ENCODE results near the gene TYW5.

TYW5 gene

GRCh38 chr2:199940373-199940772 is 14.9 kb downstream of the TYW5 start:
- no peak for DNase-seq (ENCODE audit: low spot score)
- no peak for TF ChIP-seq CTCF (IDR thresholded peaks at IDR 0.05; ENCODE audit: extremely low read depth, missing control alignments)

- DNase-seq (ENCODE audit: low spot score): no peak
- no peak for TF ChIP-seq CTCF (IDR thresholded peaks at IDR 0.05; ENCODE audit: extremely low read depth, missing control alignments)
Observed at GRCh38 chr2:199936554-199936953, 18.7 kb downstream of the TYW5 start.

- no peak for DNase-seq (ENCODE audit: low spot score)
- no peak for TF ChIP-seq CTCF (IDR thresholded peaks at IDR 0.05; ENCODE audit: extremely low read depth, missing control alignments)
Observed at GRCh38 chr2:199933466-199933865, 21.8 kb downstream of the TYW5 start.

- DNase-seq (ENCODE audit: low spot score): no peak
- TF ChIP-seq CTCF (IDR thresholded peaks at IDR 0.05; ENCODE audit: extremely low read depth, missing control alignments): no peak
Observed at GRCh38 chr2:199932312-199932855, 22.9 kb downstream of the TYW5 start.

GRCh38 chr2:199929262-199929661 is 26.0 kb downstream of the TYW5 start:
- TF ChIP-seq CTCF (IDR thresholded peaks at IDR 0.05; ENCODE audit: extremely low read depth, missing control alignments): no peak
- DNase-seq (ENCODE audit: low spot score): no peak

GRCh38 chr2:199928626-199929025 is 26.7 kb downstream of the TYW5 start:
- no peak for TF ChIP-seq CTCF (IDR thresholded peaks at IDR 0.05; ENCODE audit: extremely low read depth, missing control alignments)
- DNase-seq (ENCODE audit: low spot score): no peak

- no peak for DNase-seq (ENCODE audit: low spot score)
- TF ChIP-seq CTCF (IDR thresholded peaks at IDR 0.05; ENCODE audit: extremely low read depth, missing control alignments): no peak
Observed at GRCh38 chr2:199928226-199928625, 27.1 kb downstream of the TYW5 start.
